Endothelial cell of umbilical vein (primary cell): ENCODE results near the gene CABP2.

Source experiments
- POLR2A ChIP-seq: IDR thresholded peaks from 2 replicates; pipeline ENCODE4 v1.6.1; 2012; ENCODE audit warnings: low read depth, mild to moderate bottlenecking, control low read depth, low read length
- TF ChIP-seq, protein P1 (sequence below), 2 donors: IDR thresholded peaks; 1 replicate in 1 of 2; 2 replicates in 1 of 2; pipeline ENCODE4 v1.5.1; 2011; ENCODE audit warnings: low read length in 2 of 2, mild to moderate bottlenecking in 2 of 2, moderate library complexity in 2 of 2, control low read depth in 1 of 2, inconsistent platforms in 1 of 2, low read depth in 1 of 2; ENCODE audit not compliant: insufficient read depth in 1 of 2; ENCODE audit errors: extremely low read depth in 1 of 2

DNA sequence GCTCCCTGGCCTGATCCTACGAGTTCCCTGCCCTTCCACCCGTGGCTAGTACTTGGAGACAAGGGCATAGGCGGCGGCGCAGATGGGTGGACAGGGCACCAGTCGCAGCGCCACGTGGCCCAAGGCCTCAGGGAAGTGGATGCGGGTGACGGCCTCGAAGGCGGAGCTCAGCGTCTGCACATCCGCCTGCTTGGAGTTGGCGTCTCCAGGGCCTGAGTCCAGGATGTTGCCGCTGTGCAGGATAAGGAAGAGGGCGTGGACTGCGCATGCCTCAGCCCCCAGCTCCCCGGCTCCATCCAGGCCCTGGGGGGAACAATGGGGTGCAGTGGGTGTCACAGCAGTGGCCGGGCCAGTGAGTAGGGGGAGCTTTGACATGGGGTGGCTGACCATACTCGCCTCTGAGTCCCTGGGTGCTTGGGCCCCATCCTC, 24.7 kb downstream of the CABP2 start:
- TF ChIP-seq, protein P1, sequence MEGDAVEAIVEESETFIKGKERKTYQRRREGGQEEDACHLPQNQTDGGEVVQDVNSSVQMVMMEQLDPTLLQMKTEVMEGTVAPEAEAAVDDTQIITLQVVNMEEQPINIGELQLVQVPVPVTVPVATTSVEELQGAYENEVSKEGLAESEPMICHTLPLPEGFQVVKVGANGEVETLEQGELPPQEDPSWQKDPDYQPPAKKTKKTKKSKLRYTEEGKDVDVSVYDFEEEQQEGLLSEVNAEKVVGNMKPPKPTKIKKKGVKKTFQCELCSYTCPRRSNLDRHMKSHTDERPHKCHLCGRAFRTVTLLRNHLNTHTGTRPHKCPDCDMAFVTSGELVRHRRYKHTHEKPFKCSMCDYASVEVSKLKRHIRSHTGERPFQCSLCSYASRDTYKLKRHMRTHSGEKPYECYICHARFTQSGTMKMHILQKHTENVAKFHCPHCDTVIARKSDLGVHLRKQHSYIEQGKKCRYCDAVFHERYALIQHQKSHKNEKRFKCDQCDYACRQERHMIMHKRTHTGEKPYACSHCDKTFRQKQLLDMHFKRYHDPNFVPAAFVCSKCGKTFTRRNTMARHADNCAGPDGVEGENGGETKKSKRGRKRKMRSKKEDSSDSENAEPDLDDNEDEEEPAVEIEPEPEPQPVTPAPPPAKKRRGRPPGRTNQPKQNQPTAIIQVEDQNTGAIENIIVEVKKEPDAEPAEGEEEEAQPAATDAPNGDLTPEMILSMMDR (IDR thresholded peaks at IDR 0.05; ENCODE audit: extremely low read depth in 1 of 2, insufficient read depth in 1 of 2, low read depth in 1 of 2, low read length in 2 of 2): no peak
- TF ChIP-seq POLR2A: no peak
